HG03175 (cell line): ENCODE results near the gene ATP9A.
"Not testable (repeated sequence)": the region's sequence is repeated elsewhere in the genome, so short reads cannot be mapped to it uniquely, and the experiment has no call there.

Experiments
- ATAC-seq: cut with Tn5 transposase; IDR thresholded peaks from one replicate; pipeline ENCODE4 v1.9.1; 2021; ENCODE audit warnings: mild to moderate bottlenecking, moderate library complexity; ENCODE audit not compliant: unreplicated experiment

The ATP9A gene

DNA sequence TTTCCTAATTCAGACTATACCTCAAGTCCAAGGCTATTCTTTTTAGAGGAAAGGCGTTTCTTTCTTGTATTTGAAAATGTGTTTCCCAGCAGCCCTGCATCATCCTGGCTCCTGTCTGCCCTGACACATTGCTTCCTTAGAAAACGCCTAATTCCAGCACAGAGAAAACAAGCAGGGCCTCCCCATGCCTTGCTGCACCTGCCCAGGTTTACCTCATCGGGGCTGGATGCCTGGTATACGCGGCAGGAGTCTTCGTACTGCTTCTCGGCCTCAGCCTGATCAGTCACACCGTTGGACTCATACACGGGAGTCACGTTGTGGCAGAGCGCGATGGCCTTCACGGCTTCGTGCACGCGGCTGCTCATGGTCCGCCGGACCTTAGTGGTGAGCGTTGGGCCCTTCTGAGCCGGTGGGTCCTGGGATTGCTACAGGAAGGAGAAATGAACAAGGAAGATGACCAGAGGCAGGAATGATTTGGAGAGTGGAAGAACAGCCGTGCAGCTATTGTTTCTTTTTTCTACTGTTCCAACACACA, 111.4 kb downstream of the ATP9A start:
- no peak for ATAC-seq

DNA sequence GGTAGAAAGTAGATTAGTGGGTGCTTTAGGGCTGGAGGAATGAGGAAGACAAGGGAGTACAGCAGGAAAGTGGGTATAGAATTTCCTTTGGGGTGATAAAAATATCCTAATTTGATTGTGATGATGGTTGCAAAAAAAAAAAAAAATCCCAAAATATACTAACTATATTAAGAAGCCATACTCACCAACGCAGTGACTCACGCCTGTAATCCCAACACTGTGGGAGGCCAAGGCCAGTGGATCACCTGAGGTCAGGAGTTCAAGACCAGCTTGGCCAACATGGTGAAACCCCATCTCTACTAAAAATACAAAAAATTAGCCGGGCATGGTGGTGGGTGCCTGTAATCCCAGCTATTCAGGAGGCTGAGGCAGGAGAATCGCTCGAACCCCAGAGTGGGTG, 112.1 kb downstream of the ATP9A start:
- ATAC-seq = not testable (repeated sequence)

GRCh38 chr20:51654495-51654894, 113.7 kb downstream of the ATP9A start:
- ATAC-seq = no peak

DNA sequence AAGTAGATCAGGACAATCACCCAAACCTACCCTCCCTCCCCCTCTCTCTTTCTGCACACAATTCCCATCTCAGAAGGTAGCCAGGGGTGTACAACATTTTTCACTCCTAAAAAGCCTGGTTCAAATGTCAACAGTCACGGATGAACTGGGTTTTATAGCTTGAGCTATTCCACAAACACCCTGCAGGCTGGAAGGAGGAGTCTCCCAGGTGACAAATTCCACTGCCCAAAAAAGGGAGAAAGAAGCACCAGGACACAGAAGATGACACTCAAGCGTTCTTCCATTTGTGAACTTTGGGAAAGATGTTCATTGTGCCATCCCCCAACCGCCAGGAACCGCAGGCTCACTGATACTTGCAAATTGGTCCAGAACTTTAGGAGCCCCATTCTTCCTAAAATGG, 114.1 kb downstream of the ATP9A start:
- ATAC-seq = no peak

DNA sequence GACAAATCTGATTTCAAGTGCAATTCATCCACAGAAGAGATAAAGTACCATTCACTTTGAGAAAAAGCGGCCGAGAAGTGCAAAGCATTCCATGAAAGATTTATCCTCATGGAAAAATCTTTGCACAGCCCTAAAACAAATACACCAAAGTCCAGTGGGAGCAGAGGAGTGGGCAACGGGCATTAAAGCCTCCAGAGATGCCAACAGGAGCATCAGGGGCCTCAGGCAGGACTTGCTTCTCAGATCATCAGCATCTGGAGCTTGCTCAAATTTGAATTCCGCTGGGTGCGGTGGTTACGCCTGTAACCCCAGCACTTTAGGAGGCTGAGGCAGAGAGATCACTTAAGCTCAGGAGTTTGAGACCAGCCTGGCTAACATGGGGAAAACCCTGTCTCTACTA, 115.0 kb downstream of the ATP9A start:
- no peak for ATAC-seq

DNA sequence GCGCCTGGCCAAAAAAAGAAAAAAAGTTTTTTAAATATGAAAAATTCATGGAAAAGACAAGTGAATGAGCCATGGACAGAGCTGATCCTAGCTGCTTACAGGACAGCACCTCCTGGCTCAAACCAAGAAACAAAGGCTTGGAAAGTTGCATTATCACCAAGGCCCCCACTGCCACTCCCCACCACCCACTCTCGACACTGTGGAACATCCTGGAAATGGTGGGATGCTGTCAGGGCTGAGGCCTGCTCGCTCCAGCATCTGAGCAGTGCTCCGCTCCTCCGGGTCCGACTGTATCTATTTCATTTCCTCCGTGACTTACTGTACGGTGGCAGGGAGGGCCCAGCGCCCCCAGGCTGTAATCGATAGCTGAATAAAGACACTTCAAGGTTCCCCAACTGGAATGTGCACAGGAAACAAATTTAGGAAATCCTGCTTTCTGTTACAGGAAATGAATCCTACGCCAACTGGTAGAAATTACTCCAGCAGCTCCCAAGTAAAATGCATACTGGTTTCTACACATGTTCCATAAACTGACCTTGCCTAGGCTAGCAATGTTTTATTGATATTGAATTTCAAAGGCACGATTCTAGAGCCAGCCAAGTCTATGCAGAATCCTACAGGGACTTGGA, 116.2 kb downstream of the ATP9A start:
- no peak for ATAC-seq

GRCh38 chr20:51650685-51651134, 117.5 kb downstream of the ATP9A start:
- ATAC-seq = no peak

DNA sequence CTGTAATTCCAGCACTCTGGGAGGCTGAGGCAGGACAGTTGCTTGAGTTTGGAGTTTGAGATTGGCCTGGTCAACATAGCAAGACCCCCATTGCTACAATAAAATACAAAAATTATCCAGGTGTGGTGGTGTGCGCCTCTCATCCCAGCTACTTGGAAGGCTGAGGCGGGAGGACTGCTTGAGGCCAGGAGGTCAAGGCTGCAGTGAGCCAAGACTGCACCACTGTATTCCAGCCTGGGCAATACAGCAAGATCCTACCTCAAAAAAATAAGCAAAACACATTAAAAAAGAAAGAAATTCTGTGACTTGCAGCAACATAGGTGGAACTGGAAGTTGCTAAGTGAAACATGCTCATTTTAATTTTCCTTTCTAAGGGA, 119.6 kb downstream of the ATP9A start:
- ATAC-seq = no peak

DNA sequence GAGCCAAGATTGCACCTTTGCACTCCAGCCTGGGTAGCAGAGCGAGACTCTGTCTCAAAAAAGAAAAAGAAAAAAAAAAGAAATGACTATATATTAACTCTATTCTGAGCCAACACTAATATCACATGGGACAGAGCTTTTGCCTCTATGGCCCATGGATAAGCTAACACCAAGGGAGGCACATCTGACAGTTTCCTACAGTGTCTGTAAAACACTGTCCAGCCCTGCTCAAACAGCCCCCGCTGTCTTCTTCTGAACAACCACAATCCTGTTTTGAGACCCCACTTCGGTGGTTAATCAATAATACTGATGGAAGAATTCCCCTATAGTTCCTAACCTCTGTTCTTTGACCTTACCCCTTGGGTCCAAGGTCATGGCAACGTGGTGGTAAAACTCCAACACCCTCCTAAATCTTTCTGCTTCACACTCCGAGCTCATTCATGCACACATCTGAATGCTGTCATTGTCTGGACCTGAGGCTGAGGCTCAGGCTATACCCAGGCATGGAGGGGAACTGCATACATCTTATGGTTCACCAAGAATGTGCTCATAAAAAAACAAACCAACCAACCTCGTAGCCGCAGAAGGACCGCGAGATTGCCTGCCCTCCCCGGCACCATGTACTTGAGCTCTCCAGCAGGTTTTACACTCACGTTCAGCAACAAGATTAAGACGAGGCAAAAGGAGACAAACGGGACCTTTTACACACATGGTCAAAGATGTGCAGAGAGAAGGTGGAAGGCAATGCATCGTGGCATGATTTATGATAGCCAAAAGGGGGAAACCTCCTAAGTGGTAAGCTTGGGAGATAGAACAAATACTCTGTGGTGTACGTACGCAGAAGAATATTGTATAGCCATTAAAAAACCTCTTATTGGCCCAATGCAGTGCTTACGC, 120.3 kb downstream of the ATP9A start:
- ATAC-seq = no peak

DNA sequence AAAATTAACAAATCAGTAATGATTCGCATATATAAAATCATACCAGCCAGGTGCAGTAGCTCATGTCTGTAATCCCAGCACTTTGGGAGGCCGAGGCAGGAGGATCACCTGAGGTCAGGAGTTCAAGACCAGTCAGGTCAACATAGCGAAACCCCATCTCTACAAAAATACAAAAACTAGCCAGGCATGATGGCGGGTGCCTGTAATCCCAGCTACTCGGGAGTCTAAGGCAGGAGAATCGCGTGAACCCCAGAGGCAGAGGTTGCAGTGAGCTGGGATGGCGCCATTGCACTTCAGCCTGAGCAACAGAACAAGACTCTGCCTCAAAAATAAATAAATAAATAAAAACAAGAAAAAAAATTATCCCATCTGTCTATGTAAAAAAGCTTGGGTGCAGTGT, 124.4 kb downstream of the ATP9A start:
- not testable (repeated sequence) for ATAC-seq

GRCh38 chr20:51643390-51643789, 124.8 kb downstream of the ATP9A start:
- no peak for ATAC-seq

GRCh38 chr20:51641866-51642265, 126.3 kb downstream of the ATP9A start:
- no peak for ATAC-seq

GRCh38 chr20:51640743-51641142, 127.4 kb downstream of the ATP9A start:
- ATAC-seq = no peak

DNA sequence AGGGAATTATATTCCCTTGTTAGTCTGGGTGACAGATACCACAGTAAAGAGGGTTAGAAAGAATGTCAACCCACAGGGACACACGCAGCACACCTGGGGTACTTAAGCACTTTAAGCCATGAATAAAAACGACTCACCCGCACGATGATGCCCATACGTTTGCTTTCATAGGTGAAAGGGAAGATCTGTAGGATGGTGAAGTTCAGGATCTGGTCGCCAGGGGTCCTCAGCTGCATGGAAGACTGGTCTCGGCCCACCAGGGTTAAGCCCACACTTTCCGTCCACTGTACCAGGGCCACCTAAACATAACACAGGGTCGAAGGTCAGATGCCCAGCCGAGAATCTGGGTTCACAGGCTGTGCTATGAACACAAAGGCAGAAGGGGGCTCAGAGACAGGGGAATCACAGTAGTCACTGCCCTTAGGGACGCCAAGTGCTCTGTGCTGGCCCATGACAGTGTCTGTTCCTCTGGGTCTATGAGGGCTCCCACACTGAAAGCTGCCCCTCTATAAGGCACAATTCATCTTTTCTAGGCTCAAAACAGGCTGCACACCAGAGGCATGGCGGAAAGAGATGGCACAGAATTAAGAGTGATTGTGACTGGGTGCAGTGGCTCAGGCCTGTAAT, 128.9 kb downstream of the ATP9A start:
- ATAC-seq = no peak

DNA sequence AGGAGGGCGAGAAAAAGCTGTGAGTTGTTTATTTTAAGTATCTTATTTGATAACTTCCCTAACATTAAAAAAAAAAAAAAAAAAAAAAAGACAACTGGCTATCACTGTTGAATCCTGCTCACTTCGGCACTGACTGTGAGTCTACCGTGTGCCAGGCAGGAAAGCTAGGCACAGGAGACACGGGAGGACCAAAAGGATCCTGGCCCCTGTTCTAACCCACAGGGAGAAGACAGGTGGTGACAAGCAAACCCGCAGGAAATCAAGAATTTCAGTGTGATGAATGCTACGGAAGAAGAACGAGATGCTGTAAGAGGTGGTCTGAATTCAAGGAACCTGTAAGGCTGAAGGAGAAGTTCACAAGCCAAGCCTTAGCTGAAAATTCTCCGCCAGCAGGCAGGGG, 130.9 kb downstream of the ATP9A start:
- ATAC-seq = no peak

DNA sequence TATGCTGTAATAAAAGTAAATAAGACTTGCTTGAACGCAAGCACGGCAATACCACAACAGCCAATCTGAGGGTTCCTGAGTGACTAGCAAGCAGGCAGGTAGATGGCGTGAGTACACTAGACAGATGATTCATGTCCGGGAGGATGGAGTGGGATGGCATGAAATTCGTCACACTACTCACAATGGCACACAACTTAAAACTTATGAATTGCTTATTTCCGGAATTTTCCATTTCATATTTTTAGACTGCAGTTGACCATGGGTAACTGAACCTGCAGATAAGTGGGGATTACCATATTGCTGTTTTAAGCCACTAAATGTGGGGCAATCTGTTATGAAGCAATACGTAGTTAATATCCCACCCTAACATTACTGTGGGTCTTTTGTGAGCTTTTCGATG, 132.1 kb downstream of the ATP9A start:
- ATAC-seq = no peak

DNA sequence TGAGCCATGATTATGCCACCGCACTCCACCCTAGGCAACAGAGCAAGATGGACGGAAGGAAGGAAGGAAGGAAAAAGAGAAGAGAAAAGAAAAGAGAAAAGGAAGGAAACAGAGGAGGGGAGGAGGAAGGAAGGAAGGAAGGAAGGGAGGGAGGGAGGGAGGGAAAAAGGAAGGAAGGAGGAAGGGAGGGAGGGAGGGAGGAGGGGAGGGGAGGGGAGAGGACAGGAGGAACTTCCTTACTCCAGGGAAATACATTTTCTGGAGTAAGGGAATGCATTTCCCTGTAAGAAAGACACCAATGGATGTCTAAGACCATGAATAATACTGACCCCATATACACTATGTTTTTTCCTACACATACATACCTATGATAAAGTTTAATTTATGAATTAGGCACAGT, 132.5 kb downstream of the ATP9A start:
- ATAC-seq = no peak

- no peak for ATAC-seq
These were observed 133.3 kb downstream of the ATP9A start for GRCh38 chr20:51634877-51635276.

DNA sequence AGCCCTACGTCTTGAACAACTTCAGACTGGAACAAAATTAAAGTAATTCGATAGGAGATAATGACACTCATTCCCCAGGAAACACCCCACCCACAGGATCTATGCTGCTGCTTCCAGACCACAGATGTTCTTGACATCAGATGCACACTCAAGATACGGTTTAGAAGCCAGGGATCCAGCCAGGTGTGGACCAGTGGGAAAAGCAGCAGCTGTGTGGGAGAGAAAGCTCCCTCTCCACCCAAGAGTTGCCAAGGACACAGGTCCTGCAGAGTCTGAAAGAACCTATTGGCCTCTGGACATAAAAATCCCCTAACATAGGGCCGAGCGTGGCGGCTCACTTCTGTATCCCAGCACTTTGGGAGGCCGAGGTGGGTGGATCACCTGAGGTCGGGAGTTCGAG, 133.9 kb downstream of the ATP9A start:
- ATAC-seq = no peak

DNA sequence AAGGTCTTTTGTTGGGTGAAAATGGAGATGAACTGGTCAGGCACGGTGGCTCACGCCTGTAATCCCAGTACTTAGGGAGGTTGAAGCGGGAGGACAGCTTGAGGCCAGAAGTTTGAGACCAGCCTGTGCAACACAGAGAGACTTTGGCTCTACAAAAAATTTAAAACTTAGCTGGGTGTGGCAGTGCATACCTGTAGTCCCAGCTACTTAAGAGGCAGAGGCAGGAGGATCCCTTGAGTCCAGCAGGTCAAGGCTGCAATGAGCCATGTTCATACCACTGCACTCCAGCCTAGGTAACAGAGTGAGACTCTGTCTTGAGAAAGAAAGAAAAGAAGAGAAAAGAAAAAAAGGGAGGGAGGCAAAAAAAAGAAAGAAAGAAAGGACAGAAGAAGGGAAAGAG, 134.8 kb downstream of the ATP9A start:
- ATAC-seq = no peak

DNA sequence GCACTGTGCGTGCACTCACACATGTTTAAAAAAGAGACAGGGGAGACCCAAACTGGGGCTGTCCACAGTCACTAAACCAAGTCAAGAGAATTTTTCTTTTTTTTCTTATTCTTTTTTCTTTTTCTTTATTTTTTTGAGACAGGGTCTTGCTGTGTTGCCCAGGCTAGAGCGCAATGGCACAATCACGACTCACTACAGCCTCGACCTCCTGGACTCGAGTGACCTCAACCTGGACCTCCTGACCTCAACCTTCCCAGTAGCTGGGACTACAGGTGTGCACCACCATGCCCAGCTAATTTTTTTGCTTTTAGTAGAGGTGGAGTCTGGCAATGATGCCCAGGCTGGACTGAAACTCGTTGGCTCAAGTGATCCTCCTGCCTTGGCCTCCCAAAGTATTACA, 136.2 kb downstream of the ATP9A start:
- ATAC-seq = no peak
